IMR-90 (cell line): ENCODE results near the gene AKR1E2. TPM values are rescaled to one million over a fixed set of nuclear protein-coding genes. Genes with fewer than 3 reads are reported as not detected.

ENCODE experiments used
- ATAC-seq: fragments of 200-7000 bp; cut with Tn5 transposase; 2 replicates; pipeline ENCODE4 v1.9.1; 2020; ENCODE audit warnings: low read depth, mild to moderate bottlenecking, moderate library complexity
- BruUV-seq: library from RNA; stranded (reverse); fragments of 400-500 nt; replicated peaks from 2 replicates; lab custom pipeline; 2021; lab: Mats Ljungman, UMichigan
- CTCF ChIA-PET: fragments of 300-600 bp; formaldehyde crosslinking; extraction: SDS; loops from one replicate; lab custom pipeline; 2021; ENCODE audit warnings: antibody characterized with exemption; lab: Yijun Ruan, JAX
- POLR2A ChIA-PET: fragments of 300-600 bp; sonication (Branson Sonifier 250); formaldehyde crosslinking; loops from one replicate; lab custom pipeline; 2022; ENCODE audit warnings: antibody characterized with exemption; ENCODE audit not compliant: unreplicated experiment; lab: Charles Lee
- DNase-seq: peaks from one replicate; pipeline ENCODE4 v3.0.0; 2013
- H2AFZ ChIP-seq: replicated peaks from 2 replicates; pipeline ENCODE3; 2013; ENCODE audit warnings: low read length, mild to moderate bottlenecking; ENCODE audit not compliant: poor library complexity
- H2AK5ac ChIP-seq: 2 replicates; pipeline ENCODE4 v1.6.1; 2013; ENCODE audit warnings: low read depth, low read length, inconsistent platforms
- H2AK9ac ChIP-seq: replicated peaks from 2 replicates; pipeline ENCODE3; 2013; ENCODE audit warnings: mild to moderate bottlenecking, low read depth, low read length, moderate library complexity; ENCODE audit not compliant: poor library complexity
- H2BK120ac ChIP-seq: 2 replicates; pipeline ENCODE4 v1.6.1; 2013; ENCODE audit warnings: low read depth, low read length, inconsistent platforms
- H2BK15ac ChIP-seq: 3 replicates; pipeline ENCODE4 v1.6.1; 2013; ENCODE audit warnings: low read depth, low read length, inconsistent platforms
- H2BK20ac ChIP-seq: 2 replicates; pipeline ENCODE4 v1.6.1; 2013; ENCODE audit warnings: low read depth, mild to moderate bottlenecking, inconsistent platforms, low read length, moderate library complexity
- H2BK5ac ChIP-seq: 2 replicates; pipeline ENCODE4 v1.6.1; 2013; ENCODE audit warnings: mild to moderate bottlenecking, low read depth, low read length, inconsistent platforms; ENCODE audit not compliant: poor library complexity, severe bottlenecking
- H3K14ac ChIP-seq: replicated peaks from 2 replicates; pipeline ENCODE4 v1.6.1; 2013; ENCODE audit warnings: low read depth, low read length, inconsistent platforms
- H3K18ac ChIP-seq: 2 replicates; pipeline ENCODE4 v1.6.1; 2013; ENCODE audit warnings: low read depth, low read length, control low read depth
- H3K23ac ChIP-seq: 2 replicates; pipeline ENCODE4 v1.6.1; 2013; ENCODE audit warnings: low read depth, low read length, inconsistent platforms
- H3K27ac ChIP-seq: 2 replicates; pipeline ENCODE4 v1.5.1; 2013; ENCODE audit warnings: mild to moderate bottlenecking, control low read depth, low read length; ENCODE audit not compliant: insufficient read depth
- H3K27me3 ChIP-seq: 2 replicates; pipeline ENCODE4 v1.6.1; 2013; ENCODE audit warnings: low read length; ENCODE audit not compliant: control insufficient read depth, insufficient read depth
- H3K36me3 ChIP-seq: 2 replicates; pipeline ENCODE4 v1.6.1; 2013; ENCODE audit warnings: low read length, mixed read lengths; ENCODE audit not compliant: control insufficient read depth, insufficient read depth
- H3K4ac ChIP-seq: 2 replicates; pipeline ENCODE4 v1.6.1; 2013; ENCODE audit warnings: low read depth, low read length, inconsistent platforms
- H3K4me1 ChIP-seq: 2 replicates; pipeline ENCODE4 v1.6.1; 2013; ENCODE audit warnings: low read length, mixed read lengths; ENCODE audit not compliant: control insufficient read depth, insufficient read depth
- H3K4me2 ChIP-seq: 2 replicates; pipeline ENCODE4 v1.6.1; 2013; ENCODE audit warnings: low read depth, mild to moderate bottlenecking, control low read depth, low read length, moderate library complexity
- H3K4me3 ChIP-seq: 2 replicates; pipeline ENCODE4 v1.5.1; 2013; ENCODE audit warnings: low read depth, mild to moderate bottlenecking, control low read depth, low read length, moderate library complexity; ENCODE audit not compliant: insufficient read depth
- H3K56ac ChIP-seq: 2 replicates; pipeline ENCODE4 v1.6.1; 2013; ENCODE audit warnings: low read length, inconsistent platforms; ENCODE audit not compliant: insufficient read depth; ENCODE audit errors: extremely low read depth
- H3K79me1 ChIP-seq, 2 experiments: 2 replicates each; pipeline ENCODE4 v1.6.1; 2013; ENCODE audit warnings: low read length in 2 of 2, inconsistent platforms in 1 of 2, low read depth in 1 of 2
- H3K9ac ChIP-seq: 2 replicates; pipeline ENCODE4 v1.6.1; 2013; ENCODE audit warnings: low read depth, low read length, control low read depth
- H3K9me1 ChIP-seq: 2 replicates; pipeline ENCODE4 v1.6.1; 2013; ENCODE audit warnings: low read length, inconsistent platforms; ENCODE audit not compliant: insufficient read depth
- H3K9me3 ChIP-seq: 2 replicates; pipeline ENCODE4 v1.6.1; 2013; ENCODE audit warnings: low read length; ENCODE audit not compliant: control insufficient read depth, insufficient read depth
- H4K20me1 ChIP-seq: 2 replicates; pipeline ENCODE4 v1.6.1; 2013; ENCODE audit warnings: low read length, inconsistent platforms; ENCODE audit not compliant: insufficient read depth
- H4K5ac ChIP-seq: 2 replicates; pipeline ENCODE4 v1.6.1; 2013; ENCODE audit warnings: mild to moderate bottlenecking, low read depth, low read length, control low read depth
- H4K8ac ChIP-seq, 2 experiments: 2 replicates each; pipeline ENCODE4 v1.6.1; 2013; ENCODE audit warnings: low read depth in 2 of 2, low read length in 2 of 2, control low read depth in 1 of 2, inconsistent platforms in 1 of 2
- H4K91ac ChIP-seq: 2 replicates; pipeline ENCODE4 v1.6.1; 2013; ENCODE audit warnings: low read depth, low read length, inconsistent platforms; ENCODE audit not compliant: insufficient read depth
- BHLHE40 ChIP-seq: fragments of 150-350 bp; IDR thresholded peaks from 2 replicates; pipeline ENCODE4 v1.6.1; 2016; ENCODE audit warnings: mild to moderate bottlenecking, low read depth, low read length
- FOS ChIP-seq: fragments of 150-350 bp; IDR thresholded peaks from 2 replicates; pipeline ENCODE4 v1.6.1; 2016; ENCODE audit warnings: low read depth, low read length
- MXI1 ChIP-seq: IDR thresholded peaks from 2 replicates; pipeline ENCODE4 v1.6.1; 2012; ENCODE audit warnings: low read depth, mild to moderate bottlenecking, low read length, moderate library complexity, borderline replicate concordance
- NFE2L2 ChIP-seq: fragments of 150-350 bp; IDR thresholded peaks from 2 replicates; pipeline ENCODE4 v1.6.1; 2016; ENCODE audit warnings: low read depth, mild to moderate bottlenecking, low read length
- RAD21 ChIP-seq: IDR thresholded peaks from 2 replicates; pipeline ENCODE4 v1.6.1; 2012; ENCODE audit warnings: low read length, improper control_type of control experiment
- RFX5 ChIP-seq: IDR thresholded peaks from 2 replicates; pipeline ENCODE4 v1.8.0; 2012; ENCODE audit warnings: low read depth, mild to moderate bottlenecking, low read length, moderate library complexity
- WGBS, 2 experiments: methylation state at CpG; one replicate each; pipeline versions ENCODE4 v1.1.5 to v1.1.7; 2013; ENCODE audit warnings: missing lambda C conversion rate in 2 of 2; ENCODE audit not compliant: insufficient read length in 1 of 2; ENCODE audit errors: extremely low coverage in 2 of 2; 5-methylcytosine and 5-hydroxymethylcytosine counted together
- dilution Hi-C: fragments of 300-500 bp; cut with HindIII; formaldehyde crosslinking; loops from one replicate; pipeline ENCODE4 v1.14.3; 2018; ENCODE audit warnings: low sequenced_read_pairs; ENCODE audit not compliant: unreplicated experiment
- in situ Hi-C: fragments of 300-500 bp; cut with MboI; formaldehyde crosslinking; loops from 3 replicates; pipeline ENCODE4 v1.14.3; 2019; ENCODE audit warnings: low sequenced_read_pairs, inconsistent platforms, mixed read lengths
- intact Hi-C: fragments of 100-400 bp; cut with micrococcal nuclease; formaldehyde crosslinking; loops from 2 replicates; pipeline ENCODE4 v1.10.0; 2022
- polyA plus RNA-seq, 3 experiments: library from polyadenylated mRNA; depleted of rRNA; stranded (reverse); fragments of >200 nt; gene quantifications; 2 replicates each; pipeline ENCODE4 v1.2.3, GENCODE V29; 2012; ENCODE audit warnings: low replicate concordance in 1 of 3
- total RNA-seq: library from RNA; depleted of rRNA; stranded (reverse); fragments of >200 nt; gene quantifications from 2 replicates; pipeline ENCODE4 v1.2.3, GENCODE V29; 2012

AKR1E2 gene
- total and polyA plus RNA-seq, 2 of the 4 experiments (the other 2 are of a cell fraction): 1.2 to 3.4 TPM

DNA sequence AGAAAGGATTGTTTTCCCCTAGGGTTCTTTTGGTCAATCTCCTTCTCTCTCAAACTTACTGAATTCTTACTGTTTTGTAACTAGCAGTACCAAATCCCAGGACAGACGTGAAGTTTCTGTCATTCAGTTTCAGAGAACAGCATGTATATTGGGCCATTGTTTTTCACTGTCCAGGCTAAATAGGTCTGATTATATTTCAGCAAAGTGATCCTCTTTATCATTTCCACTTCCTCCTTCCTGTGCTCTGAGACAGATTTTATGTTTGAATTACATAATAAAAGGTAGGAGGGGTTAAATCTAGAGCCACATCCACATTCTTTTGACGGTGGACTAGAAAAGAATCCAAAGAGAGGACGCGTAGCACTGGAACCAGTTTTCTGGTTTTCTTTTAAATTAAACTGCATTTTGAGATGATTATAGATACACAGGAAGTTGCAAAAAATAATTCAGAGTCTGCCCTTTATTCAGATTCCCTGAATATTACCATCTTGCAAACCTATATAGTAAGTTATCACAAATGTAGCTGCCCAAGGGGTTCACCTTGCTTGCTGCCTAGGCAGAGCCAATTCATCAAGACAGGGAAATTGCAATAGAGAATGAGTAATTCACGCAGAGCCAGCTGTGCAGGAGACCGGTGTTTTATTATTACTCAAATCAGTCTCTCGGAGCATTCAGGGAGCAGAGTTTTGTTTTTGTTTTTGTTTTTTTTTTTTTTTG, 40.1 kb downstream of the AKR1E2 start:
- no peak overlapping the region for H3K27ac ChIP-seq
- DNase-seq (no peak), ATAC-seq (no peak)
- H3K23ac ChIP-seq: no peak overlapping the region
- no peak overlapping the region for H2BK5ac ChIP-seq
- H2AFZ ChIP-seq: no peak overlapping the region
- H4K91ac ChIP-seq: no peak overlapping the region
- no peaks in the 10 kb centered on the region for H4K20me1 ChIP-seq
- POLR2A ChIA-PET: no interaction called here
- no peak overlapping the region for H3K4ac ChIP-seq
- no peak overlapping the region for H3K4me3 ChIP-seq
- no peaks in the 10 kb centered on the region for H3K36me3 ChIP-seq
- H3K4me1 ChIP-seq: no peaks in the 10 kb centered on the region
- no CpG with 5 or more reads among the region's 7 CpGs for WGBS, 2 experiments
- no peak overlapping the region for H4K8ac ChIP-seq
- dilution Hi-C loops: no loop called here
- no peak overlapping the region for H2BK20ac ChIP-seq
- no peak overlapping the region for H2BK120ac ChIP-seq
- H2AK9ac ChIP-seq: no peak overlapping the region
- H3K18ac ChIP-seq: no peak overlapping the region
- H3K9ac ChIP-seq: no peak overlapping the region
- in situ Hi-C loops: no loop called here
- no peak overlapping the region for H3K4me2 ChIP-seq
- no peak for TF ChIP-seq MXI1
- TF ChIP-seq RFX5: no peak
- no peak for TF ChIP-seq BHLHE40
- TF ChIP-seq NFE2L2: no peak
- TF ChIP-seq FOS: no peak
- TF ChIP-seq RAD21: no peak
- H2BK15ac ChIP-seq: no peak overlapping the region
- H3K79me1 ChIP-seq: no peaks in the 10 kb centered on the region
- CTCF ChIA-PET: interaction anchor here (1.3 kb wide), 1 partner anchor 10 kb away, joined by 3 read pairs; no protein-coding TSS in a partner anchor
- H3K27me3 ChIP-seq: no peaks in the 10 kb centered on the region
- no peak overlapping the region for H3K56ac ChIP-seq
- no peak overlapping the region for H3K14ac ChIP-seq
- no TSS peak for BruUV-seq
- intact Hi-C loops: no loop called here
- no peaks in the 10 kb centered on the region for H3K9me3 ChIP-seq
- no peaks in the 10 kb centered on the region for H3K9me1 ChIP-seq
- H4K5ac ChIP-seq: no peak overlapping the region
- no peak overlapping the region for H2AK5ac ChIP-seq
